Stimulated activated CD4-positive, alpha-beta T cell treated with anti-CD3 and anti-CD28 coated beads, Interleukin-12 subunit alpha, Interleukin-12 subunit beta, amount 100 ng/mL, for 24 hours (primary cell): ENCODE results near the gene HAUS2.
"Not testable (repeated sequence)": the region's sequence is repeated elsewhere in the genome, so short reads cannot be mapped to it uniquely, and the experiment has no call there.

ENCODE experiments used
- DNase-seq, 2 experiments: peaks; one replicate each; pipeline ENCODE4 v3.0.0-alpha.2; 2020; ENCODE audit warnings: low read depth in 2 of 2

The HAUS2 gene

GRCh38 chr15:42575188-42576039 lies 26.8 kb downstream of the HAUS2 start, which contains the start of gene STARD9:
STARD9 (plus strand) TSS chr15:42575606; CDS start chr15:42575716, 110 bp downstream.
- peak; percentile 90 to 96 for DNase-seq

GRCh38 chr15:42576040-42576594 lies 27.5 kb downstream of the HAUS2 start:
- DNase-seq, result no peak

- DNase-seq, result no peak
These were observed 28.1 kb downstream of the HAUS2 start for GRCh38 chr15:42576776-42577175.

GRCh38 chr15:42577514-42578031 lies 28.9 kb downstream of the HAUS2 start:
- no peak for DNase-seq

GRCh38 chr15:42578984-42579537 lies 30.4 kb downstream of the HAUS2 start:
- no peak for DNase-seq

GRCh38 chr15:42581272-42581730 lies 32.7 kb downstream of the HAUS2 start:
- peak; percentile 57 to 72 for DNase-seq

- no peak for DNase-seq
These were observed 34.1 kb downstream of the HAUS2 start for GRCh38 chr15:42582569-42583375.

GRCh38 chr15:42584031-42584765 lies 35.6 kb downstream of the HAUS2 start:
- DNase-seq, result no peak

GRCh38 chr15:42590619-42591237 lies 42.1 kb downstream of the HAUS2 start:
- DNase-seq, result no peak

GRCh38 chr15:42591238-42591934 lies 42.7 kb downstream of the HAUS2 start:
- no peak for DNase-seq

GRCh38 chr15:42592716-42593115 lies 44.1 kb downstream of the HAUS2 start:
- DNase-seq, result no peak

GRCh38 chr15:42593143-42593542 lies 44.5 kb downstream of the HAUS2 start:
- no peak for DNase-seq

- DNase-seq, result no peak
These were observed 45.5 kb downstream of the HAUS2 start for GRCh38 chr15:42594095-42594494.

- no peak for DNase-seq
These were observed 47.1 kb downstream of the HAUS2 start for GRCh38 chr15:42595626-42596240.

GRCh38 chr15:42601316-42601715 lies 52.7 kb downstream of the HAUS2 start:
- DNase-seq, result not testable (repeated sequence)

- no peak for DNase-seq
These were observed 53.9 kb downstream of the HAUS2 start for GRCh38 chr15:42602501-42602900.

- DNase-seq, result no peak
These were observed 55.3 kb downstream of the HAUS2 start for GRCh38 chr15:42603978-42604377.

- no peak for DNase-seq
These were observed 56.5 kb downstream of the HAUS2 start for GRCh38 chr15:42604894-42605744.

- DNase-seq, result no peak
These were observed 57.2 kb downstream of the HAUS2 start for GRCh38 chr15:42605796-42606195.
